HUDEP-2 (cell line): ENCODE measurements around the gene UBN1.

ENCODE experiments used
- DNase-seq, 76 experiments: peaks; one replicate each; lab custom pipeline; 2025; ENCODE audit not compliant: unreplicated experiment in 76 of 76; lab: John Stamatoyannopoulos, UW

Gene UBN1

GRCh38 chr16:4900036-4900435, 52.8 kb downstream of the UBN1 start:
- DNase-seq: no peak

- no peak for DNase-seq
These were observed 53.5 kb downstream of the UBN1 start for GRCh38 chr16:4900750-4901149.

GRCh38 chr16:4902038-4902437, 54.8 kb downstream of the UBN1 start:
- DNase-seq: no peak

GRCh38 chr16:4904108-4904941, 57.0 kb downstream of the UBN1 start:
- no peak for DNase-seq

GRCh38 chr16:4904942-4905615, 57.8 kb downstream of the UBN1 start:
- no peak for DNase-seq

GRCh38 chr16:4908854-4909401, 61.6 kb downstream of the UBN1 start:
- no peak for DNase-seq

GRCh38 chr16:4909825-4910224, 62.5 kb downstream of the UBN1 start:
- DNase-seq: no peak

- DNase-seq: no peak
These were observed 63.5 kb downstream of the UBN1 start for GRCh38 chr16:4910828-4911227.

- DNase-seq: no peak
These were observed 64.7 kb downstream of the UBN1 start for GRCh38 chr16:4911970-4912386.

- no peak for DNase-seq
These were observed 66.0 kb downstream of the UBN1 start for GRCh38 chr16:4913130-4913773.

- DNase-seq: no peak
These were observed 66.7 kb downstream of the UBN1 start for GRCh38 chr16:4913774-4914525.

GRCh38 chr16:4914528-4915225, 67.4 kb downstream of the UBN1 start:
- DNase-seq: no peak

- no peak for DNase-seq
These were observed 68.0 kb downstream of the UBN1 start for GRCh38 chr16:4915226-4915761.

- DNase-seq: no peak
These were observed 69.8 kb downstream of the UBN1 start for GRCh38 chr16:4917117-4917516.

GRCh38 chr16:4918781-4919251, 71.5 kb downstream of the UBN1 start:
- DNase-seq: no peak

- DNase-seq: no peak
These were observed 73.5 kb downstream of the UBN1 start for GRCh38 chr16:4920826-4921225.

- DNase-seq: no peak
These were observed 75.6 kb downstream of the UBN1 start for GRCh38 chr16:4922721-4923342.

- DNase-seq: no peak
These were observed 76.6 kb downstream of the UBN1 start for GRCh38 chr16:4923853-4924252.

- DNase-seq: no peak
These were observed 77.5 kb downstream of the UBN1 start for GRCh38 chr16:4924593-4925292.
